Measurements from ENCODE around the gene OR10A4.

DNA sequence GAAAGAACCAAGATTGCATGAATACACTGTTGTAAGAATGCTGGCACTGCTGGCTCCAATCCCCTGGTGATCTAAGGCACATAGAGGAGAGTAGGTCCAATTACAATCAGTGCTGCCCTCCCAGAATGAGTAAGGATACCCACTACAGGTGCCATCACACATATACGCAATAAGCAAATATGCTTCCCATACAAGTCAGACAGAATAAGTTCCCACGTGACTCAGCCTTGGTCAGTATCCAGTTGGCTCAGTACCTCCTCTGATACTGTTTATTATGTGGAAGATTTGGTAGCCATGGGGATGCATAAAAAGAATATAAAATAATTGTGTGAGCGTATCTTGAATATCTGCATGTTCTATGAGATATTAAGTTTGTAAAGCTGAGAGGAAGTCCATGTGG lies 35.5 kb downstream of the OR10A4 start:
- TF ChIP-seq CTCF (IDR thresholded peaks at IDR 0.05; ENCODE audit: poor library complexity, severe bottlenecking) (no peak), EZH2 (IDR thresholded peaks at IDR 0.05; ENCODE audit: borderline replicate concordance, insufficient read depth, low read length, poor library complexity, severe bottlenecking) (no peak), EP300 (conservative IDR thresholded peaks at IDR 0.05; ENCODE audit: poor library complexity, severe bottlenecking) (no peak), POLR2AphosphoS5 (IDR thresholded peaks at IDR 0.05) (no peak), RAD21 (conservative IDR thresholded peaks at IDR 0.05) (no peak), MXI1 (conservative IDR thresholded peaks at IDR 0.05; ENCODE audit: poor library complexity, severe bottlenecking) (no peak), SMC3 (conservative IDR thresholded peaks at IDR 0.05; ENCODE audit: poor library complexity) (no peak), TAF1 (IDR thresholded peaks at IDR 0.05; ENCODE audit: low read depth) (no peak)

Measured in neural cell (in vitro differentiated cells).